ENCODE data around the gene CEACAM16. TPM values are rescaled to one million over a fixed set of nuclear protein-coding genes. Genes with fewer than 3 reads are reported as not detected.
"Not testable (repeated sequence)": the region's sequence is repeated elsewhere in the genome, so short reads cannot be mapped to it uniquely, and the experiment has no call there.

CEACAM16 gene
- total RNA-seq, 4 donors from 2014 or later: not detected

DNA sequence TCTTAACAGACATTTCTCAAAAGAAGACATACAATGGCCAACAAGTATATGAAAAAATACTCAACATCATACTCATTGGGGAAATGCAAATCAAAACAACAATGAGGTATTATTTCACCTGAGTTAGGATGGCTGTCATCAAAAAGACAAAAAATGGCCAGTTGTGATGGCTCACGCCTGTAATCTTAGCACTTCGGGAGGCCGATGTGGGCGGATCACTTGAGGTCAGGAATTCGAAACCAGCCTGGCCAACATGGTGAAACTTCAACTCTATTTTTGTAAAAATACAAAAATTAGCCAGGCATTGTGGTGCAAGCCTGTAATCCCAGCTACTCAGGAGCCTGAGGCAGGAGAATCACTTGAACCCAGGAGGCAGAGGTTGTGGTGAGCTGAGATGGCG, 22.0 kb downstream of the CEACAM16 start:
- H3K27me3 ChIP-seq: no peaks in the 10 kb centered on the region
- no peaks in the 10 kb centered on the region for H3K36me3 ChIP-seq
- no peak overlapping the region for H3K4me3 ChIP-seq
- DNase-seq: no peak
- no peaks in the 10 kb centered on the region for H3K9me3 ChIP-seq
- TF ChIP-seq, protein P1, sequence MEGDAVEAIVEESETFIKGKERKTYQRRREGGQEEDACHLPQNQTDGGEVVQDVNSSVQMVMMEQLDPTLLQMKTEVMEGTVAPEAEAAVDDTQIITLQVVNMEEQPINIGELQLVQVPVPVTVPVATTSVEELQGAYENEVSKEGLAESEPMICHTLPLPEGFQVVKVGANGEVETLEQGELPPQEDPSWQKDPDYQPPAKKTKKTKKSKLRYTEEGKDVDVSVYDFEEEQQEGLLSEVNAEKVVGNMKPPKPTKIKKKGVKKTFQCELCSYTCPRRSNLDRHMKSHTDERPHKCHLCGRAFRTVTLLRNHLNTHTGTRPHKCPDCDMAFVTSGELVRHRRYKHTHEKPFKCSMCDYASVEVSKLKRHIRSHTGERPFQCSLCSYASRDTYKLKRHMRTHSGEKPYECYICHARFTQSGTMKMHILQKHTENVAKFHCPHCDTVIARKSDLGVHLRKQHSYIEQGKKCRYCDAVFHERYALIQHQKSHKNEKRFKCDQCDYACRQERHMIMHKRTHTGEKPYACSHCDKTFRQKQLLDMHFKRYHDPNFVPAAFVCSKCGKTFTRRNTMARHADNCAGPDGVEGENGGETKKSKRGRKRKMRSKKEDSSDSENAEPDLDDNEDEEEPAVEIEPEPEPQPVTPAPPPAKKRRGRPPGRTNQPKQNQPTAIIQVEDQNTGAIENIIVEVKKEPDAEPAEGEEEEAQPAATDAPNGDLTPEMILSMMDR (IDR thresholded peaks at IDR 0.05 in 4 of 5, conservative IDR thresholded peaks at IDR 0.05 in 1 of 5): no peak
- TF ChIP-seq POLR2A (IDR thresholded peaks at IDR 0.05): no peak
- intact Hi-C loops (cut with DNase I; ENCODE audit: low total_unique reads): loop anchor here (5.0 kb wide), 1 partner anchor 126 kb away; the partner anchor contains the start of gene NECTIN2
- peaks cover 17 to 26% of the 10 kb centered on the region in 2 donors for H3K4me1 ChIP-seq
- no peak for ATAC-seq
- no peak overlapping the region for H3K27ac ChIP-seq
- in situ Hi-C loops (cut with MboI; ENCODE audit: low sequenced_read_pairs in 4 of 4): loop anchor here (5.0 kb wide), 1 partner anchor 51 kb away; no protein-coding TSS in a partner anchor

DNA sequence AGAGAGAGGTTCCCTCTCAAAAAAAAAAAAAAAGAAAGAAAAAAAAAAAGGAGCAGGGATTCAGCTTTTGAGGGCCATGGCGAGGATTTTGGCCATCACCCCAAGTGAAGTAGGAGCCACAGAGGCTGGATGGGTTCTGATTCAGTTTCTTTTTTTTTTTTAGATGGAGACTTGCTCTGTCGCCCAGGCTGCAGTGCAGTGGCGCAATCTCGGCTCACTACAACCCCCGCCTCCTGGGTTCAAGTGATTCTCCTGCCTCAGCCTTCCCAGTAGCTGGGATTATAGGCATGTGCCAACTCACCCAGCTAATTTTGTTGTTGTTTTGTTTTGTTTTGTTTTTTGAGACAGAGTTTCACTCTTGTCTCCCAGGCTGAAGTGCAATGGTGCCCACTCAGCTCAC, 22.4 kb downstream of the CEACAM16 start:
- in situ Hi-C loops (cut with MboI; ENCODE audit: low sequenced_read_pairs in 4 of 4): loop anchor here (5.0 kb wide), 1 partner anchor 51 kb away; no protein-coding TSS in a partner anchor
- peaks cover 17 to 26% of the 10 kb centered on the region in 2 donors for H3K4me1 ChIP-seq
- not testable (repeated sequence) for DNase-seq, H3K9me3 ChIP-seq, ATAC-seq, H3K27ac ChIP-seq, H3K36me3 ChIP-seq, H3K4me3 ChIP-seq, H3K27me3 ChIP-seq
- intact Hi-C loops (cut with DNase I; ENCODE audit: low total_unique reads): loop anchor here (5.0 kb wide), 1 partner anchor 126 kb away; the partner anchor contains the start of gene NECTIN2

DNA sequence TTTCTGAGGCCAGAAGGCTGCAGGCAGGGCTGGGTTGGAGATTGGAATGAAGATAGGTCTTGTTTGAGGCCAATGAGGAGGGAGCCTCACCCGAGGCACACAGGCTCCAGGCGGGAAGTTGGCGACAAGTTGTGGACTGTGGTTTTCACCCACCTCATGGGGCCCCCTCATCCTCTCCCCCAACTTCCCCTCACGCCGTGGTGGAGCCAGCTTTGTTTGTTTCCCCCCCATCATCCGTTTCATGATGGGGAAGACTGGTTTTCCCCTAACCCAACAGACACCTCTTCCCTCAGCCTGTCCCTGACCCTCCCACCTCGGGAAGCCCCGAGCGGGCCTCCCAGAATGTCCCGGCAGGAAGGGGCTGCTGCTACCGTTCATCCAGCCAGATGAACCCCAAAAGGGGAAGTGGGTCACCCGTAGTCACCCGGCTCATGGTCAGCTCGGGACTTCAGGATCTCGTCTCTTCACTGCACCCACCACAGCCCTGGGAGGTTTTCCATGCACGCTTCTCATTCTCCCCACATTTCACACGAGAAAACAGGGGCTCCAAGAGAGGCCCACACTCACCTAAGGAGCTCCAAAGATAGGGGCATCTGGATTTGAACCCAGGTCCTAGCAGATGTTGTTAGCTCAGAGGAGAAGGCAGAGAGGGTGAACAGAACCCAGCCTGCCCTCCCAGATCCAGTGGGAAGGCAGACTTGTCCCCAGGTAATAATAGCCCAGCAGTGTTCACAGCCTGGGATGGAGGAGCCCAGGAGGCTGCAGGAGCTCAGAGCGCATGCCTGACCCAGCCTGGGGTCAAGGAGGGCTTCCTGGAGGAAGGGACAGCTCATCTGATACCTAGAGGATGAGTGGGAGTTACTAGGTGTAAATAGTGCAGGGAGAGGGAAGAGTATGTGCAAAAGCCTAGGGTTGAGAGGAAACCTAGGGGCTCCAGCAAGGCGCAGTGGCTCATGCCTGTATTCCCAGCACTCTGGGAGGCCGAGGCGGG, 23.5 kb downstream of the CEACAM16 start:
- Histone ChIP-seq H3K9me3 (no peaks in the 10 kb centered on the region), H3K27ac (peak overlapping the region; percentile 4 to 43 (median 16)), H3K27me3 (no peaks in the 10 kb centered on the region), H3K4me3 (no peak overlapping the region), H3K36me3 (no peaks in the 10 kb centered on the region), H3K4me1 (peaks cover 17 to 26% of the 10 kb centered on the region in 2 donors)
- DNase-seq (no peak), ATAC-seq (no peak)
- intact Hi-C loops (cut with DNase I; ENCODE audit: low total_unique reads) (loop anchor here (5.0 kb wide), 1 partner anchor 125 kb away; the partner anchor contains the start of gene NECTIN2), in situ Hi-C loops (cut with MboI; ENCODE audit: low sequenced_read_pairs in 4 of 4) (loop anchor here (5.0 kb wide), 1 partner anchor 50 kb away; no protein-coding TSS in a partner anchor)
- TF ChIP-seq, protein P1 (IDR thresholded peaks at IDR 0.05 in 4 of 5, conservative IDR thresholded peaks at IDR 0.05 in 1 of 5): no peak
- TF ChIP-seq POLR2A (IDR thresholded peaks at IDR 0.05): no peak

DNA sequence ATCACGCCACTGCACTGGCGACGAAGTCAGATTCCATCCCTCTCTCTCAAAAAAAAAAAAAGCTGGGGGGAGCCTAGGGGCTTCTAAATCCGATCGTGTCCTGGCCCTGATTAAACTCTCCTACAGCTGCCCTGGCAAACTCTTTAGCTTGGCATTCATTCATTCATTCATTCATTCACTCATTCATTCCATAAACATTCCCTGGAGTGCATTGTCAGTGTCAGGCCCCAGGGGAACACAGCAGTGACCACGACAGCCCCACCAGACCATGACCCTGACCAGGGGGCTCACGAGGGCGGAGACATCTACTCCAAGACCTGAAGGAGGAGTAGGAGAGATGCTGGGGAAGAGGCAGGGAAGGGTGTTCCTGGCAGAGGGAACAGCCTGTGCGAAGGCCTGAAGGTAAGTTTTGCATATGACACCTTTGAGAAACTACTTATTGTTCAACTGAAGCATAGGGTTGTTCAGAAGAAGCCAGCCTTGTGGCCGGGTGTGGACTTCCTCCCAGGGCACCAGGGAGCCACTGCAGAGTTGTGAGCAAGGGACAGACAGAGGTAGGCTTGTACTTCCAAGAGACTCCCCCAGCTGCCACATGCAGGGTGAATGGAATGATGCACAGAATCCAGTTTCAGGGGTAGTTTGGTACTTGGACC, 24.5 kb downstream of the CEACAM16 start:
- in situ Hi-C loops (cut with MboI; ENCODE audit: low sequenced_read_pairs in 4 of 4) (loop anchor here (5.0 kb wide), 1 partner anchor 49 kb away; no protein-coding TSS in a partner anchor), intact Hi-C loops (cut with DNase I; ENCODE audit: low total_unique reads) (loop anchor here (5.0 kb wide), 1 partner anchor 124 kb away; the partner anchor contains the start of gene NECTIN2)
- Histone ChIP-seq H3K9me3 (no peaks in the 10 kb centered on the region), H3K27me3 (no peaks in the 10 kb centered on the region), H3K4me3 (no peak overlapping the region), H3K4me1 (peaks cover 17 to 26% of the 10 kb centered on the region in 2 donors), H3K36me3 (no peaks in the 10 kb centered on the region), H3K27ac (peak overlapping the region in 2 of 4 donors; percentile 2 to 15)
- TF ChIP-seq, protein P1 (IDR thresholded peaks at IDR 0.05 in 4 of 5, conservative IDR thresholded peaks at IDR 0.05 in 1 of 5): no peak
- TF ChIP-seq POLR2A (IDR thresholded peaks at IDR 0.05): no peak
- no peak for DNase-seq
- ATAC-seq: peak; percentile 17 to 22
